Kidney (tissue), 14 donors: ENCODE measurements around the gene DHRS2. TPM values are rescaled to one million over a fixed set of nuclear protein-coding genes. Genes with fewer than 3 reads are reported as not detected.
"Not testable (repeated sequence)": the region's sequence is repeated elsewhere in the genome, so short reads cannot be mapped to it uniquely, and the experiment has no call there.

Experiments
- DNase-seq, 5 donors: peaks; one replicate each; pipeline ENCODE4 v3.0.0-alpha.2; 2013 to 2020
- FAIRE-seq: peaks from 2 replicates; lab custom pipeline; 2012; peaks lifted over from hg19 to GRCh38; lab: Jason Lieb, UNC
- H3K27ac ChIP-seq, 2 donors: one replicate each; pipeline ENCODE4 v1.7.0; 2013; ENCODE audit warnings: low read depth in 2 of 2, low read length in 2 of 2, inconsistent platforms in 1 of 2
- H3K27me3 ChIP-seq: one replicate; pipeline ENCODE4 v1.7.1; 2013; ENCODE audit warnings: low read length, inconsistent platforms; ENCODE audit not compliant: control insufficient read depth, insufficient read depth
- H3K36me3 ChIP-seq, 3 donors: one replicate each; pipeline versions ENCODE4 v1.7.0 to v1.7.1; 2013; ENCODE audit warnings: low read length in 3 of 3, control low read depth in 1 of 3, inconsistent platforms in 1 of 3; ENCODE audit not compliant: insufficient read depth in 3 of 3, control insufficient read depth in 2 of 3
- H3K4me1 ChIP-seq, 3 donors: one replicate each; pipeline versions ENCODE4 v1.7.0 to v1.7.1; 2013; ENCODE audit warnings: low read length in 3 of 3, inconsistent platforms in 1 of 3, low read depth in 1 of 3; ENCODE audit not compliant: control insufficient read depth in 2 of 3, insufficient read depth in 2 of 3
- H3K4me3 ChIP-seq, 3 donors: one replicate each; pipeline versions ENCODE4 v1.7.0 to v1.8.1; 2013; ENCODE audit warnings: low read length in 3 of 3, control low read depth in 1 of 3, inconsistent platforms in 1 of 3
- H3K9ac ChIP-seq, 3 donors: one replicate each; pipeline versions ENCODE4 v1.7.0 to v1.7.1; 2013; ENCODE audit warnings: low read length in 3 of 3, control low read depth in 1 of 3, inconsistent platforms in 1 of 3
- H3K9me3 ChIP-seq, 3 donors: one replicate each; pipeline versions ENCODE4 v1.7.0 to v1.7.1; 2013; ENCODE audit warnings: low read length in 3 of 3, control low read depth in 1 of 3, inconsistent platforms in 1 of 3; ENCODE audit not compliant: control insufficient read depth in 2 of 3, insufficient read depth in 1 of 3
- intact Hi-C: fragments of 100-400 bp; cut with DNase I; formaldehyde crosslinking; loops from one replicate; pipeline ENCODE4 v1.11.1; 2022
- polyA plus RNA-seq: library from polyadenylated mRNA; stranded (reverse); fragments of 350-450 nt; fragmentation: Illumina TruSeq; extraction: RNeasy Lipid Tissue Mini Kit (QIAGEN cat#74804); gene quantifications from one replicate; pipeline ENCODE4 v1.2.3, GENCODE V29; 2014; ENCODE audit warnings: low read depth, low replicate concordance; ENCODE audit not compliant: insufficient read depth
- total RNA-seq: library from RNA; stranded (reverse); fragmentation: NEBNext Ultra II Directional; extraction: Animal tissue kit (Norgen Biotek cat#: 25700); gene quantifications from one replicate; pipeline ENCODE4 v1.2.1, GENCODE V29; 2021
- TF ChIP-seq, protein P1 (sequence below): IDR thresholded peaks from 3 replicates; pipeline ENCODE4 v1.5.1; 2012; ENCODE audit warnings: mild to moderate bottlenecking, moderate library complexity, borderline replicate concordance; ENCODE audit not compliant: insufficient read depth; ENCODE audit errors: extremely low read depth
- donor health status: control.
- donor health status: control.
- donor health status: control.
- donor health status: control.
- donor health status: control.
- donor health status: DM: yes; HTN: yes; CAD: no.
- donor health status: Normal renal cell carcinoma (clear cell type).

The DHRS2 gene
- total and polyA plus RNA-seq, 2 donors from 2014 or later: 0.31 to 2.4 TPM

GRCh38 chr14:23609001-23609400 lies 27.2 kb upstream of the DHRS2 start:
- intact Hi-C loops: no loop called here
- Histone ChIP-seq H3K4me3 (no peak overlapping the region), H3K9ac (no peak overlapping the region), H3K27me3 (no peaks in the 10 kb centered on the region), H3K4me1 (no peaks in the 10 kb centered on the region), H3K36me3 (no peaks in the 10 kb centered on the region), H3K27ac (no peak overlapping the region), H3K9me3 (no peaks in the 10 kb centered on the region)
- DNase-seq (no peak), FAIRE-seq (no peak)
- TF ChIP-seq, protein P1, sequence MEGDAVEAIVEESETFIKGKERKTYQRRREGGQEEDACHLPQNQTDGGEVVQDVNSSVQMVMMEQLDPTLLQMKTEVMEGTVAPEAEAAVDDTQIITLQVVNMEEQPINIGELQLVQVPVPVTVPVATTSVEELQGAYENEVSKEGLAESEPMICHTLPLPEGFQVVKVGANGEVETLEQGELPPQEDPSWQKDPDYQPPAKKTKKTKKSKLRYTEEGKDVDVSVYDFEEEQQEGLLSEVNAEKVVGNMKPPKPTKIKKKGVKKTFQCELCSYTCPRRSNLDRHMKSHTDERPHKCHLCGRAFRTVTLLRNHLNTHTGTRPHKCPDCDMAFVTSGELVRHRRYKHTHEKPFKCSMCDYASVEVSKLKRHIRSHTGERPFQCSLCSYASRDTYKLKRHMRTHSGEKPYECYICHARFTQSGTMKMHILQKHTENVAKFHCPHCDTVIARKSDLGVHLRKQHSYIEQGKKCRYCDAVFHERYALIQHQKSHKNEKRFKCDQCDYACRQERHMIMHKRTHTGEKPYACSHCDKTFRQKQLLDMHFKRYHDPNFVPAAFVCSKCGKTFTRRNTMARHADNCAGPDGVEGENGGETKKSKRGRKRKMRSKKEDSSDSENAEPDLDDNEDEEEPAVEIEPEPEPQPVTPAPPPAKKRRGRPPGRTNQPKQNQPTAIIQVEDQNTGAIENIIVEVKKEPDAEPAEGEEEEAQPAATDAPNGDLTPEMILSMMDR: no peak

GRCh38 chr14:23609411-23610089 lies 26.6 kb upstream of the DHRS2 start:
- H3K4me3 ChIP-seq, H3K9ac ChIP-seq, H3K9me3 ChIP-seq, intact Hi-C loops, H3K36me3 ChIP-seq, H3K4me1 ChIP-seq, H3K27ac ChIP-seq, FAIRE-seq, H3K27me3 ChIP-seq, DNase-seq: not testable (repeated sequence)

DNA sequence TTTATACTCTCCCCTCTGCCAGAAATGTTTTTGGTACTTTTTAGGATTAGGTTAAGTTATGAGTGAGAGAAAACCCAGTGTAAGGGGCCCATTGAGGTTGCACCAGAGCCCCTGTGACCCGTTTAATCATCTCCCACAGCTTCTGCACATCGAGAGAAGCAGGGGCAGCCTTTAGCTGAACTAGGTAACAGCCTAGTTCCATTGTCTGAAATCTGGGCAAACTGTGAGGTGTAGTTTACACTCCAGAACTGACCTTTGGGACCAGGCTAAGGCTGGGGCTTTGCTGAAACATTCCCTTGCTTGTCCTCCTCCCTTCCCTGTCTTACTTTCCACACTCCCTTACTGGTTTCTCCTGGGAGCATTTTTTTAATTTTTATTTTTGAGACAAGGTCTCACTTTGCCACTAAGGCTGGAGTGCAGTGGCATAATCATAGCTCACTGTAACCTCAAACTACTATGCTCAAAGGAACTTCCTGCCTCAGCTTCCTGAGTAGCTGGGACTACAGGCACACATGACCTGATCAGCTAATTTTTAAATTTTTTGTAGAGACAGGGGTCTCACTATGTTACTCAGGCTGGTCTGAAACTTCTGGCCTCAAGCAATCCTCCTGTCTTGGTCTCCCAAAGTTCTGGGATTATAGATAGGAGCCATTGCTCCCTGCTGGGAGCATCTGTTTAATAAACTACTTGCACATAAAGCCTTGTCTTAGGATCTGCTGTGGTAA lies 25.9 kb upstream of the DHRS2 start:
- TF ChIP-seq, protein P1: no peak
- Histone ChIP-seq H3K9ac (no peak overlapping the region), H3K9me3 (no peaks in the 10 kb centered on the region), H3K27ac (no peak overlapping the region), H3K4me1 (no peaks in the 10 kb centered on the region), H3K36me3 (no peaks in the 10 kb centered on the region), H3K27me3 (no peaks in the 10 kb centered on the region), H3K4me3 (no peak overlapping the region)
- FAIRE-seq (no peak), DNase-seq (no peak)
- intact Hi-C loops: no loop called here

GRCh38 chr14:23610815-23611289 lies 25.3 kb upstream of the DHRS2 start:
- no peak for FAIRE-seq
- H3K27ac ChIP-seq: no peak overlapping the region
- no peak overlapping the region for H3K9ac ChIP-seq
- H3K9me3 ChIP-seq: no peaks in the 10 kb centered on the region
- TF ChIP-seq, protein P1: no peak
- intact Hi-C loops: no loop called here
- no peak for DNase-seq
- no peaks in the 10 kb centered on the region for H3K4me1 ChIP-seq
- H3K4me3 ChIP-seq: no peak overlapping the region
- no peaks in the 10 kb centered on the region for H3K27me3 ChIP-seq
- H3K36me3 ChIP-seq: no peaks in the 10 kb centered on the region
